ENCODE results near the gene FILIP1. TPM values are rescaled to one million over a fixed set of nuclear protein-coding genes. Genes with fewer than 3 reads are reported as not detected.
"Not testable (repeated sequence)": the region's sequence is repeated elsewhere in the genome, so short reads cannot be mapped to it uniquely, and the experiment has no call there.

The FILIP1 gene
- total and polyA plus RNA-seq, 8 donors = 14.4 to 45.2 (median 32.5) TPM

DNA sequence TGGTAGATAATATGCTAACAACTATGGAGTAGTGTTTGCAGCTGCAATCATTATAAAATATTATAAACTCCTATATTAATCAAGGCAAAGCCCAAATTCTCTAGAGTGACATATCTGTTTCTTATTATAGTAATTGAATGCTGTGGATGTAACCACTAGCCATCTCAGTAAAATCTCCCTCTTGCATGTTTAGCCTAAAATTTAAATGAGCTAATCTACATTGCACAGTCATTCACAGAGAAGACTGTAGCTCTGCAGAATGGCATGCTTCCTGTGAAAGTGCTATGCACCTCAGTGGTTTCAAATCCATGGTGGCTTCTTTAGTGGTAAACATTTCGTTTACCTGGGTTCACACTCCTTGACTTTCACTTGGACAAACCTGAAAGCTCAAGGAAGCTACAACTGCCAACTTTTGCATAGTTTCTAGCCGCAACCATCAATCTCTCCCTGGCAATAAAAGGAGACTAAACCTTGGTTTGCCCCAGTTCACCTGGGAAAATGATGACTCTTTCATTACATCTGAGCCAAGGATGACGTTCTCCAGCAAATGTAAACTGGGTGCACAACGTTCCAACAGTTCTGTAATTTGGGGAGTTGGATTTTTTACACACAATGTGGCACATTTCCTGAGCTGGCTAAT is 47.2 kb downstream of the FILIP1 start:
- Histone ChIP-seq H3K4me3 (no peak overlapping the region), H3K9me3 (no peaks in the 10 kb centered on the region), H3K36me3 (no peaks in the 10 kb centered on the region), H3K27ac (no peak overlapping the region), H3K4me1 (peaks cover 0 to 7% of the 10 kb centered on the region in 2 donors), H3K27me3 (no peaks in the 10 kb centered on the region)
- intact Hi-C loops (cut with DNase I) = no loop called here
- TF ChIP-seq, protein P1, sequence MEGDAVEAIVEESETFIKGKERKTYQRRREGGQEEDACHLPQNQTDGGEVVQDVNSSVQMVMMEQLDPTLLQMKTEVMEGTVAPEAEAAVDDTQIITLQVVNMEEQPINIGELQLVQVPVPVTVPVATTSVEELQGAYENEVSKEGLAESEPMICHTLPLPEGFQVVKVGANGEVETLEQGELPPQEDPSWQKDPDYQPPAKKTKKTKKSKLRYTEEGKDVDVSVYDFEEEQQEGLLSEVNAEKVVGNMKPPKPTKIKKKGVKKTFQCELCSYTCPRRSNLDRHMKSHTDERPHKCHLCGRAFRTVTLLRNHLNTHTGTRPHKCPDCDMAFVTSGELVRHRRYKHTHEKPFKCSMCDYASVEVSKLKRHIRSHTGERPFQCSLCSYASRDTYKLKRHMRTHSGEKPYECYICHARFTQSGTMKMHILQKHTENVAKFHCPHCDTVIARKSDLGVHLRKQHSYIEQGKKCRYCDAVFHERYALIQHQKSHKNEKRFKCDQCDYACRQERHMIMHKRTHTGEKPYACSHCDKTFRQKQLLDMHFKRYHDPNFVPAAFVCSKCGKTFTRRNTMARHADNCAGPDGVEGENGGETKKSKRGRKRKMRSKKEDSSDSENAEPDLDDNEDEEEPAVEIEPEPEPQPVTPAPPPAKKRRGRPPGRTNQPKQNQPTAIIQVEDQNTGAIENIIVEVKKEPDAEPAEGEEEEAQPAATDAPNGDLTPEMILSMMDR (IDR thresholded peaks at IDR 0.05) = no peak
- DNase-seq = no peak
- ATAC-seq = no peak

DNA sequence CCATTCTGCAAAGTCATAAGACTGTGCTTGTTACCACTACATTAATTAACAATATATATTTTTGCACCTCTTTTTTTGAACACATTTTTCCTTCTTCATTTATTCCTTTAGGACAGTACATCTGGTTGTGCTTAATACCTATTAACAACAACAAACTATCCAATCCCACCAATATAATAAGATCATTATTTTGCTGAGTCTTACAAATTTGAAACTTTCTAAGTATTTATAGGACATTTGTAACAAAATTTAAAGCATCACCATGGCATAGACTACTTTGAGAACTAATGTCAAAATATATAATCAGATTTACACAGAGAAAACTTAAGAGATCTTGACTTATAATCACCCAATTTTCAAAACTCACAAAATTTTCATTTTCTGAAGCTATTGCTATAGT is 47.9 kb downstream of the FILIP1 start:
- TF ChIP-seq, protein P1 (IDR thresholded peaks at IDR 0.05) = no peak
- Histone ChIP-seq H3K4me1 (peaks cover 0 to 7% of the 10 kb centered on the region in 2 donors), H3K36me3 (no peaks in the 10 kb centered on the region), H3K27me3 (no peaks in the 10 kb centered on the region), H3K9me3 (no peaks in the 10 kb centered on the region), H3K4me3 (no peak overlapping the region), H3K27ac (no peak overlapping the region)
- ATAC-seq (no peak), DNase-seq (no peak)
- intact Hi-C loops (cut with DNase I) = no loop called here

- intact Hi-C loops (cut with DNase I) = no loop called here
- ATAC-seq (peak; percentile 65), DNase-seq (no peak)
- peaks cover 0 to 11% of the 10 kb centered on the region in 2 donors for H3K4me1 ChIP-seq
- TF ChIP-seq, protein P1 (IDR thresholded peaks at IDR 0.05) = no peak
- no peak overlapping the region for H3K4me3 ChIP-seq
- H3K27me3 ChIP-seq = no peaks in the 10 kb centered on the region
- H3K9me3 ChIP-seq = no peaks in the 10 kb centered on the region
- H3K27ac ChIP-seq = no peak overlapping the region
- no peaks in the 10 kb centered on the region for H3K36me3 ChIP-seq
Measured at GRCh38 chr6:75444899-75445298, 48.7 kb downstream of the FILIP1 start.

GRCh38 chr6:75441883-75442282 is 51.7 kb downstream of the FILIP1 start:
- H3K27ac ChIP-seq; H3K4me3 ChIP-seq; H3K9me3 ChIP-seq; H3K36me3 ChIP-seq; H3K27me3 ChIP-seq; intact Hi-C loops (cut with DNase I); ATAC-seq: not testable (repeated sequence)
- H3K4me1 ChIP-seq = peaks cover 5 to 16% of the 10 kb centered on the region in 2 donors
- peak in 1 of 4 donors; percentile 59 for DNase-seq

- H3K9me3 ChIP-seq; intact Hi-C loops (cut with DNase I); ATAC-seq; H3K4me3 ChIP-seq; DNase-seq; H3K27ac ChIP-seq; H3K36me3 ChIP-seq; H3K27me3 ChIP-seq: not testable (repeated sequence)
- H3K4me1 ChIP-seq = peaks cover 5 to 16% of the 10 kb centered on the region in 2 donors
Measured at GRCh38 chr6:75441479-75441878, 52.1 kb downstream of the FILIP1 start.

DNA sequence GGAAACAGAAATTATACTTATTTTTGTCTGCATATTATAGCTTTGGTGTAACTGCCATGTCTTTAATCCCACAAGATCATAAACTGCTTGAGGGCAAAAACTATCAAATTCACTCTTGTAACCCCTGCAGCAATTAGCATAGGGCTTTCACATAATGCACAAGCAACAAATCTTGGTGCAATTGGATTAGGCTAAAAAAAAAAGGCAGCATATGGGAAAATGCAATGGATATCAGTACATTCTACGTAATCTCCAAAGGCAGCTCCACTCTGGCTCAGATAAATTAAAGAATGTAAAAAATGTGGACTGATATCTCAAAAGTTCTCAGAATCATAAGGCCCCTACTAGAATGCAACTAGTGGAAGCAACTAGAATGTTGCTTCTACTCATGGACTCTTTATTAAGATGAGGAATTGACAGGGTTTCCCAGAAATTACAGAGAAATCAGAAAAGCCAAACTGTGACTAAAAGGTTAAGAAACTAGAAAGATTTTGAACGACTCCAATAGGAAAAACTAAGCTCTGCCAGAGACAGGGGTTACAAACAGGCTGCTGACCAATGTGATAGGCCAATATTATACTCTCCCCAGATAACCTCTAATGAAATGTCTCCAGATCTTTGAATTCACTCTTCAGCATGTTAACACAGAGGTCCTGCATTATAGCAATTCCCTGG is 55.0 kb downstream of the FILIP1 start:
- DNase-seq (no peak), ATAC-seq (no peak)
- no peak overlapping the region for H3K4me3 ChIP-seq
- intact Hi-C loops (cut with DNase I) = no loop called here
- H3K27ac ChIP-seq = peak overlapping the region; percentile 8 to 43
- no peaks in the 10 kb centered on the region for H3K27me3 ChIP-seq
- H3K36me3 ChIP-seq = no peaks in the 10 kb centered on the region
- TF ChIP-seq, protein P1 (IDR thresholded peaks at IDR 0.05) = no peak
- H3K4me1 ChIP-seq = peaks cover 5 to 9% of the 10 kb centered on the region in 2 donors
- no peaks in the 10 kb centered on the region for H3K9me3 ChIP-seq

Data from left lung (tissue), 10 donors.